Activated T-helper 9 cell treated with anti-CD3 and anti-CD28 coated beads, Interleukin-2, amount 50 U/mL, for 16 hours (primary cell): ENCODE measurements around the gene SMYD3.

Source experiments
- DNase-seq: peaks from one replicate; pipeline ENCODE4 v3.0.0-alpha.2; 2020; ENCODE audit warnings: low read depth

The SMYD3 gene

GRCh38 chr1:245901565-245901964 lies 605.5 kb downstream of the SMYD3 start:
- DNase-seq, result no peak

- no peak for DNase-seq
These were observed 606.0 kb downstream of the SMYD3 start for GRCh38 chr1:245901037-245901436.

GRCh38 chr1:245898581-245898980 lies 608.5 kb downstream of the SMYD3 start:
- DNase-seq, result no peak

GRCh38 chr1:245896258-245896657 lies 610.8 kb downstream of the SMYD3 start:
- no peak for DNase-seq

GRCh38 chr1:245895455-245895959 lies 611.6 kb downstream of the SMYD3 start:
- DNase-seq, result no peak

GRCh38 chr1:245894843-245895242 lies 612.2 kb downstream of the SMYD3 start:
- DNase-seq, result no peak

- DNase-seq, result no peak
These were observed 614.1 kb downstream of the SMYD3 start for GRCh38 chr1:245893025-245893424.

GRCh38 chr1:245888809-245889208 lies 618.3 kb downstream of the SMYD3 start:
- DNase-seq, result no peak

GRCh38 chr1:245887829-245888228 lies 619.2 kb downstream of the SMYD3 start:
- no peak for DNase-seq

GRCh38 chr1:245881767-245882391 lies 625.2 kb downstream of the SMYD3 start:
- no peak for DNase-seq

- no peak for DNase-seq
These were observed 626.2 kb downstream of the SMYD3 start for GRCh38 chr1:245880754-245881403.

GRCh38 chr1:245879091-245879490 lies 628.0 kb downstream of the SMYD3 start:
- no peak for DNase-seq

- no peak for DNase-seq
These were observed 628.5 kb downstream of the SMYD3 start for GRCh38 chr1:245878585-245878984.

GRCh38 chr1:245877976-245878375 lies 629.1 kb downstream of the SMYD3 start:
- no peak for DNase-seq

- no peak for DNase-seq
These were observed 630.5 kb downstream of the SMYD3 start for GRCh38 chr1:245876586-245876985.

- DNase-seq, result no peak
These were observed 631.4 kb downstream of the SMYD3 start for GRCh38 chr1:245875581-245876261.

- DNase-seq, result no peak
These were observed 632.0 kb downstream of the SMYD3 start for GRCh38 chr1:245874942-245875580.

GRCh38 chr1:245873883-245874671 lies 633.0 kb downstream of the SMYD3 start:
- no peak for DNase-seq

GRCh38 chr1:245873068-245873467 lies 634.0 kb downstream of the SMYD3 start:
- DNase-seq, result no peak

GRCh38 chr1:245872475-245872874 lies 634.6 kb downstream of the SMYD3 start:
- no peak for DNase-seq

- DNase-seq, result no peak
These were observed 635.2 kb downstream of the SMYD3 start for GRCh38 chr1:245871915-245872314.

- DNase-seq, result no peak
These were observed 635.9 kb downstream of the SMYD3 start for GRCh38 chr1:245871191-245871590.
